Stimulated activated CD8-positive, alpha-beta memory T cell treated with anti-CD3 and anti-CD28 coated beads, Interleukin-2, amount 100 ng/mL, for 48 hours (primary cell): ENCODE results near the gene PNPLA1.

ENCODE experiments used
- DNase-seq, 2 donors: peaks; one replicate each; pipeline ENCODE4 v3.0.0-alpha.2; 2020; ENCODE audit warnings: low read depth in 2 of 2

The PNPLA1 gene

GRCh38 chr6:36315921-36316320 is 46.1 kb downstream of the PNPLA1 start:
- no peak for DNase-seq

GRCh38 chr6:36317623-36318022 is 47.8 kb downstream of the PNPLA1 start:
- no peak for DNase-seq

- DNase-seq: no peak
Measured at GRCh38 chr6:36318690-36319435, 49.0 kb downstream of the PNPLA1 start.

GRCh38 chr6:36319436-36319762 is 49.5 kb downstream of the PNPLA1 start:
- DNase-seq: no peak

- DNase-seq: no peak
Measured at GRCh38 chr6:36319821-36320220, 50.0 kb downstream of the PNPLA1 start.

GRCh38 chr6:36320475-36320874 is 50.6 kb downstream of the PNPLA1 start:
- no peak for DNase-seq

GRCh38 chr6:36322591-36322990 is 52.7 kb downstream of the PNPLA1 start:
- DNase-seq: no peak

GRCh38 chr6:36323062-36323461 is 53.2 kb downstream of the PNPLA1 start:
- no peak for DNase-seq

GRCh38 chr6:36324191-36324590 is 54.3 kb downstream of the PNPLA1 start:
- no peak for DNase-seq

- DNase-seq: no peak
Measured at GRCh38 chr6:36324715-36325114, 54.9 kb downstream of the PNPLA1 start.

GRCh38 chr6:36326356-36326995 is 56.6 kb downstream of the PNPLA1 start:
- DNase-seq: no peak

GRCh38 chr6:36327226-36327918 is 57.5 kb downstream of the PNPLA1 start:
- DNase-seq: no peak

GRCh38 chr6:36327919-36328236 is 58.0 kb downstream of the PNPLA1 start:
- no peak for DNase-seq

- no peak for DNase-seq
Measured at GRCh38 chr6:36328600-36328999, 58.7 kb downstream of the PNPLA1 start.

- no peak for DNase-seq
Measured at GRCh38 chr6:36329798-36330291, 60.0 kb downstream of the PNPLA1 start.

GRCh38 chr6:36330366-36330765 is 60.5 kb downstream of the PNPLA1 start:
- DNase-seq: no peak

GRCh38 chr6:36331381-36331780 is 61.5 kb downstream of the PNPLA1 start:
- DNase-seq: no peak

- no peak for DNase-seq
Measured at GRCh38 chr6:36333171-36333895, 63.5 kb downstream of the PNPLA1 start.

GRCh38 chr6:36333931-36334725 is 64.3 kb downstream of the PNPLA1 start:
- no peak for DNase-seq

GRCh38 chr6:36334832-36335459 is 65.1 kb downstream of the PNPLA1 start:
- no peak for DNase-seq
